ENCODE measurements around the gene ITPR1. TPM values are rescaled to one million over a fixed set of nuclear protein-coding genes. Genes with fewer than 3 reads are reported as not detected.

Gene ITPR1
- total RNA-seq, 2 experiments from 2014 or later, result 84.4 to 104 TPM

DNA sequence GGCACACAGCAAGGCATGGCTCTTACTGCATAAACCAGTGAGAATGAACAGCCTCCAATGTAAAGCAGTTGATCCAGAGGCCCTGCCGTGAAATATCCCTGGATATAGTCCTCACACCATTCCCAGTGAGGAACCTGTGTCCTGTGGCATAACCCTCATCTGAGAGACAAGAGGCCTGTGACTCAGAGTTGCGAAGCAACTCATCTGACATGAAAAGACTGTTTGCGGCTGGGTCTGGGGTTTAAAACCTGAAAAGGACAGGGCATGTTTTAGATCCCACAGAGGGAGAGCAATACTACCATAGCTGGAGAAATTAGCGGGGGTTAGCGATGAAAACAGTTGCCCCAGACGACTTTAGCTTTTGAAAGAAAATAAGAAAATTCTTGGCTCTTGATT, 320.8 kb downstream of the ITPR1 start:
- POLR2A ChIA-PET, result interaction anchor here (0.6 kb wide), 1 partner anchor 92 kb away, joined by 3 read pairs; no protein-coding TSS in a partner anchor
- Histone ChIP-seq H3K27ac (ENCODE audit: low read depth, low read length, poor library complexity, severe bottlenecking) (no peak overlapping the region), H3K4me2 (ENCODE audit: low read length) (no peak overlapping the region), H3K9me3 (ENCODE audit: low read length) (no peaks in the 10 kb centered on the region), H3K4me1 (ENCODE audit: insufficient read depth, low read length, poor library complexity, severe bottlenecking) (no peaks in the 10 kb centered on the region), H3K36me3 (ENCODE audit: insufficient read depth, low read length) (peaks cover 65% of the 10 kb centered on the region), H3K79me2 (ENCODE audit: insufficient read depth, low read depth, low read length) (no peaks in the 10 kb centered on the region), H4K20me1 (ENCODE audit: insufficient read depth, low read length) (no peaks in the 10 kb centered on the region), H3K4me3 (ENCODE audit: low read depth, low read length, poor library complexity, severe bottlenecking) (no peak overlapping the region), H2AFZ (ENCODE audit: low read length) (no peak overlapping the region), H3K9me2 (ENCODE audit: insufficient read depth, low read length) (no peaks in the 10 kb centered on the region)
- CTCF ChIA-PET (ENCODE audit: unreplicated experiment), result no interaction called here
- no TSS peak for BruUV-seq (replicated peaks)
- no peak for TF ChIP-seq EZH2phosphoT487 (IDR thresholded peaks at IDR 0.05; ENCODE audit: borderline replicate concordance, low read depth, low read length)
- TF ChIP-seq, protein P1, sequence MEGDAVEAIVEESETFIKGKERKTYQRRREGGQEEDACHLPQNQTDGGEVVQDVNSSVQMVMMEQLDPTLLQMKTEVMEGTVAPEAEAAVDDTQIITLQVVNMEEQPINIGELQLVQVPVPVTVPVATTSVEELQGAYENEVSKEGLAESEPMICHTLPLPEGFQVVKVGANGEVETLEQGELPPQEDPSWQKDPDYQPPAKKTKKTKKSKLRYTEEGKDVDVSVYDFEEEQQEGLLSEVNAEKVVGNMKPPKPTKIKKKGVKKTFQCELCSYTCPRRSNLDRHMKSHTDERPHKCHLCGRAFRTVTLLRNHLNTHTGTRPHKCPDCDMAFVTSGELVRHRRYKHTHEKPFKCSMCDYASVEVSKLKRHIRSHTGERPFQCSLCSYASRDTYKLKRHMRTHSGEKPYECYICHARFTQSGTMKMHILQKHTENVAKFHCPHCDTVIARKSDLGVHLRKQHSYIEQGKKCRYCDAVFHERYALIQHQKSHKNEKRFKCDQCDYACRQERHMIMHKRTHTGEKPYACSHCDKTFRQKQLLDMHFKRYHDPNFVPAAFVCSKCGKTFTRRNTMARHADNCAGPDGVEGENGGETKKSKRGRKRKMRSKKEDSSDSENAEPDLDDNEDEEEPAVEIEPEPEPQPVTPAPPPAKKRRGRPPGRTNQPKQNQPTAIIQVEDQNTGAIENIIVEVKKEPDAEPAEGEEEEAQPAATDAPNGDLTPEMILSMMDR (conservative IDR thresholded peaks at IDR 0.05; ENCODE audit: low read length), result no peak
- DNase-seq (ENCODE audit: low spot score), result no peak
- intact Hi-C loops (cut with micrococcal nuclease; ENCODE audit: unreplicated experiment), result no loop called here

DNA sequence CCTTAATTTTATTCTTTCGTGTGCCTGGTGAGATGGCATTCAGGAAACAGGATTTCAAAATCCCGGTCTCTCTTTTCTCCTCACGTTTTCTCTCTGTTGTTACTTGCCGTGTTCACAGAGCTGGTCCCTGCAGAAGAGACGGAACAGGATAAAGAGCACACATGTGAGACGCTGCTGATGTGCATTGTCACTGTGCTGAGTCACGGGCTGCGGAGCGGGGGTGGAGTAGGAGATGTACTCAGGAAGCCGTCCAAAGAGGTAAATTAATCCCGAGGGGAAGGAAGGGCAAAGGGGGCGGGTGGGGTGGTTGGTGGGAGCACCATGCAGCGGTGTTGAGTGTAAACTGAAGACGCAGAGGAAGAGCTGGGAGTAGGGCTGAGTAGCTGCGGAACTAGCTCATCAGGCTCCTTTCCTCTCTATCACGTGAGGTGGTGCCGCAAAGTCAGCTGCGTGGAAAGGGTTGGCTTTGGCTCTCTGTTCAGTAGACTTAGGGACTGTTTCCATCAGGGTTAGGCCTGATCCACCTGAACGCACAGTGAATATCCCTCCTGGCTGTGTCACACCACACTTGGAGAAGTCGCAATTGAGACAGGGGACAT, 321.3 kb downstream of the ITPR1 start:
- CTCF ChIA-PET (ENCODE audit: unreplicated experiment), result no interaction called here
- DNase-seq (ENCODE audit: low spot score), result no peak
- no peaks in the 10 kb centered on the region for H3K9me2 ChIP-seq (ENCODE audit: insufficient read depth, low read length)
- H4K20me1 ChIP-seq (ENCODE audit: insufficient read depth, low read length), result no peaks in the 10 kb centered on the region
- H3K36me3 ChIP-seq (ENCODE audit: insufficient read depth, low read length), result peaks cover 66% of the 10 kb centered on the region
- intact Hi-C loops (cut with micrococcal nuclease; ENCODE audit: unreplicated experiment), result no loop called here
- no peak overlapping the region for H3K4me2 ChIP-seq (ENCODE audit: low read length)
- no peak overlapping the region for H2AFZ ChIP-seq (ENCODE audit: low read length)
- H3K79me2 ChIP-seq (ENCODE audit: insufficient read depth, low read depth, low read length), result no peaks in the 10 kb centered on the region
- no peaks in the 10 kb centered on the region for H3K9me3 ChIP-seq (ENCODE audit: low read length)
- BruUV-seq (replicated peaks), result no TSS peak
- no peak overlapping the region for H3K4me3 ChIP-seq (ENCODE audit: low read depth, low read length, poor library complexity, severe bottlenecking)
- no peak overlapping the region for H3K27ac ChIP-seq (ENCODE audit: low read depth, low read length, poor library complexity, severe bottlenecking)
- no peaks in the 10 kb centered on the region for H3K4me1 ChIP-seq (ENCODE audit: insufficient read depth, low read length, poor library complexity, severe bottlenecking)
- TF ChIP-seq, protein P1 (conservative IDR thresholded peaks at IDR 0.05; ENCODE audit: low read length), result no peak
- TF ChIP-seq EZH2phosphoT487 (IDR thresholded peaks at IDR 0.05; ENCODE audit: borderline replicate concordance, low read depth, low read length), result no peak
- POLR2A ChIA-PET, result interaction anchor here (0.6 kb wide), 1 partner anchor 92 kb away, joined by 3 read pairs; no protein-coding TSS in a partner anchor

GRCh38 chr3:4814904-4815574, 321.9 kb downstream of the ITPR1 start:
- intact Hi-C loops (cut with micrococcal nuclease; ENCODE audit: unreplicated experiment), result no loop called here
- peaks cover 67% of the 10 kb centered on the region for H3K36me3 ChIP-seq (ENCODE audit: insufficient read depth, low read length)
- no peaks in the 10 kb centered on the region for H4K20me1 ChIP-seq (ENCODE audit: insufficient read depth, low read length)
- H3K79me2 ChIP-seq (ENCODE audit: insufficient read depth, low read depth, low read length), result no peaks in the 10 kb centered on the region
- H2AFZ ChIP-seq (ENCODE audit: low read length), result no peak overlapping the region
- no TSS peak for BruUV-seq (replicated peaks)
- H3K9me2 ChIP-seq (ENCODE audit: insufficient read depth, low read length), result no peaks in the 10 kb centered on the region
- no peaks in the 10 kb centered on the region for H3K4me1 ChIP-seq (ENCODE audit: insufficient read depth, low read length, poor library complexity, severe bottlenecking)
- H3K27ac ChIP-seq (ENCODE audit: low read depth, low read length, poor library complexity, severe bottlenecking), result no peak overlapping the region
- TF ChIP-seq, protein P1 (conservative IDR thresholded peaks at IDR 0.05; ENCODE audit: low read length), result no peak
- no peak for TF ChIP-seq EZH2phosphoT487 (IDR thresholded peaks at IDR 0.05; ENCODE audit: borderline replicate concordance, low read depth, low read length)
- ChIA-PET POLR2A (interaction anchor here (0.9 kb wide), 1 partner anchor 53 kb away, joined by 3 read pairs; no protein-coding TSS in a partner anchor), CTCF (ENCODE audit: unreplicated experiment) (no interaction called here)
- DNase-seq (ENCODE audit: low spot score), result no peak
- no peak overlapping the region for H3K4me3 ChIP-seq (ENCODE audit: low read depth, low read length, poor library complexity, severe bottlenecking)
- H3K4me2 ChIP-seq (ENCODE audit: low read length), result no peak overlapping the region
- H3K9me3 ChIP-seq (ENCODE audit: low read length), result no peaks in the 10 kb centered on the region
